CD14-positive monocyte (primary cell): ENCODE data around the gene FHL3. TPM values are rescaled to one million over a fixed set of nuclear protein-coding genes. Genes with fewer than 3 reads are reported as not detected.

Source experiments
- DNase-seq, 3 donors: peaks; one replicate each; pipeline ENCODE4 v3.0.0-alpha.2; 2011 to 2022
- H2AFZ ChIP-seq: 2 replicates; pipeline ENCODE4 v1.6.0; 2012; ENCODE audit warnings: mild to moderate bottlenecking, low read depth, low read length, inconsistent platforms; ENCODE audit not compliant: insufficient read depth, poor library complexity, severe bottlenecking
- H3K27ac ChIP-seq, 2 donors: 1 replicate in 1 of 2; 2 replicates in 1 of 2; pipeline ENCODE4 v1.5.1; 2012 to 2013; ENCODE audit warnings: low read length in 2 of 2, control low read depth in 1 of 2, inconsistent platforms in 1 of 2, low read depth in 1 of 2, mild to moderate bottlenecking in 1 of 2
- H3K27me3 ChIP-seq, 2 donors: one replicate each; pipeline versions ENCODE4 v1.6.0 to v1.6.1; 2011 to 2013; ENCODE audit warnings: low read length in 2 of 2; ENCODE audit not compliant: control insufficient read depth in 2 of 2, insufficient read depth in 2 of 2
- H3K36me3 ChIP-seq, 2 donors: replicated peaks in 1 of 2; 1 replicate in 1 of 2; 2 replicates in 1 of 2; pipeline versions ENCODE4 v1.5.1 to v1.6.1; 2012 to 2013; ENCODE audit warnings: low read length in 2 of 2, control low read depth in 1 of 2, inconsistent platforms in 1 of 2, mild to moderate bottlenecking in 1 of 2; ENCODE audit not compliant: insufficient read depth in 2 of 2, control insufficient read depth in 1 of 2
- H3K4me1 ChIP-seq, 2 donors: 1 replicate in 1 of 2; 2 replicates in 1 of 2; pipeline versions ENCODE4 v1.5.1 to v1.6.1; 2012 to 2013; ENCODE audit warnings: low read length in 2 of 2, control low read depth in 1 of 2, inconsistent platforms in 1 of 2, mild to moderate bottlenecking in 1 of 2, moderate library complexity in 1 of 2; ENCODE audit not compliant: insufficient read depth in 2 of 2, control insufficient read depth in 1 of 2
- H3K4me2 ChIP-seq: replicated peaks from 2 replicates; pipeline ENCODE3; 2012; ENCODE audit warnings: low read length, moderate library complexity, mild to moderate bottlenecking; ENCODE audit not compliant: poor library complexity, severe bottlenecking; ENCODE audit errors: extremely low read depth
- H3K4me3 ChIP-seq, 3 experiments: fragments of 200-600 bp in 1 of 3; sonication (generic) in 1 of 3; replicated peaks in 1 of 3; 1 replicate in 2 of 3; 2 replicates in 1 of 3; pipeline ENCODE4 v1.5.1; 2011 to 2013; ENCODE audit warnings: low read length in 3 of 3, mild to moderate bottlenecking in 3 of 3, control low read depth in 2 of 3, low read depth in 2 of 3, inconsistent platforms in 1 of 3, moderate library complexity in 1 of 3
- H3K79me2 ChIP-seq: 2 replicates; pipeline ENCODE4 v1.6.0; 2012; ENCODE audit warnings: mild to moderate bottlenecking, control low read depth, inconsistent platforms, low read length, moderate library complexity; ENCODE audit not compliant: insufficient read depth
- H3K9ac ChIP-seq: 2 replicates; pipeline ENCODE4 v1.6.0; 2017; ENCODE audit warnings: low read length, mild to moderate bottlenecking; ENCODE audit not compliant: insufficient read depth, poor library complexity, severe bottlenecking
- H3K9me3 ChIP-seq, 2 donors: replicated peaks in 1 of 2; 1 replicate in 1 of 2; 2 replicates in 1 of 2; pipeline versions ENCODE4 v1.5.1 to v1.6.1; 2012 to 2013; ENCODE audit warnings: low read length in 2 of 2, control low read depth in 1 of 2; ENCODE audit not compliant: control insufficient read depth in 1 of 2, insufficient read depth in 1 of 2
- H4K20me1 ChIP-seq: 2 replicates; pipeline ENCODE4 v1.6.0; 2012; ENCODE audit warnings: mild to moderate bottlenecking, low read length, control low read depth, moderate library complexity; ENCODE audit not compliant: insufficient read depth
- H3K27ac Mint-ChIP-seq, 7 donors: one replicate each; pipeline ENCODE4 v1.8.0; 2020; ENCODE audit warnings: mild to moderate bottlenecking in 7 of 7, mixed read lengths in 7 of 7, moderate library complexity in 6 of 7, inconsistent platforms in 2 of 7
- H3K27me3 Mint-ChIP-seq, 3 donors: one replicate each; pipeline ENCODE4 v1.8.0; 2021 to 2022; ENCODE audit warnings: low read depth in 3 of 3, mild to moderate bottlenecking in 3 of 3, mixed read lengths in 3 of 3, moderate library complexity in 3 of 3, inconsistent platforms in 1 of 3
- H3K36me3 Mint-ChIP-seq, 2 donors: one replicate each; pipeline ENCODE4 v1.8.0; 2020; ENCODE audit warnings: mixed read lengths in 2 of 2, inconsistent platforms in 1 of 2, mild to moderate bottlenecking in 1 of 2
- H3K4me1 Mint-ChIP-seq: one replicate; pipeline ENCODE4 v1.8.0; 2020; ENCODE audit warnings: mild to moderate bottlenecking, mixed read lengths
- H3K4me3 Mint-ChIP-seq, 2 donors: one replicate each; pipeline ENCODE4 v1.8.0; 2020; ENCODE audit warnings: mild to moderate bottlenecking in 2 of 2, mixed read lengths in 2 of 2, moderate library complexity in 1 of 2
- H3K9me3 Mint-ChIP-seq, 7 donors: one replicate each; pipeline ENCODE4 v1.8.0; 2020 to 2022; ENCODE audit warnings: mixed read lengths in 7 of 7, mild to moderate bottlenecking in 6 of 7, moderate library complexity in 6 of 7, inconsistent platforms in 2 of 7
- CTCF ChIP-seq: fragments of 200-600 bp; IDR thresholded peaks from one replicate; pipeline ENCODE4 v1.8.0; 2022; ENCODE audit warnings: antibody characterized with exemption, mild to moderate bottlenecking
- WGBS: methylation state at CpG from one replicate; pipeline ENCODE4 v1.1.5; 2013; ENCODE audit warnings: missing lambda C conversion rate; ENCODE audit not compliant: insufficient coverage; 5-methylcytosine and 5-hydroxymethylcytosine counted together
- intact Hi-C, 2 donors: fragments of 100-400 bp; cut with micrococcal nuclease; formaldehyde crosslinking; loops; one replicate each; pipeline versions ENCODE4 v1.15.0 to v1.15.1; 2023
- polyA plus RNA-seq, 3 donors: library from polyadenylated mRNA; depleted of rRNA in 1 of 3; unstranded in 2 of 3; stranded (reverse) in 1 of 3; fragments of 300-500 nt in 2 of 3; fragments of >200 nt in 1 of 3; fragmentation: Illumina TruSeq in 2 of 3; gene quantifications; 1 replicate in 2 of 3; 2 replicates in 1 of 3; pipeline ENCODE4 v1.2.3, GENCODE V29; 2012 to 2021

The FHL3 gene
- polyA plus RNA-seq, 3 donors = 24.7 to 32.3 (median 26.1) TPM

DNA sequence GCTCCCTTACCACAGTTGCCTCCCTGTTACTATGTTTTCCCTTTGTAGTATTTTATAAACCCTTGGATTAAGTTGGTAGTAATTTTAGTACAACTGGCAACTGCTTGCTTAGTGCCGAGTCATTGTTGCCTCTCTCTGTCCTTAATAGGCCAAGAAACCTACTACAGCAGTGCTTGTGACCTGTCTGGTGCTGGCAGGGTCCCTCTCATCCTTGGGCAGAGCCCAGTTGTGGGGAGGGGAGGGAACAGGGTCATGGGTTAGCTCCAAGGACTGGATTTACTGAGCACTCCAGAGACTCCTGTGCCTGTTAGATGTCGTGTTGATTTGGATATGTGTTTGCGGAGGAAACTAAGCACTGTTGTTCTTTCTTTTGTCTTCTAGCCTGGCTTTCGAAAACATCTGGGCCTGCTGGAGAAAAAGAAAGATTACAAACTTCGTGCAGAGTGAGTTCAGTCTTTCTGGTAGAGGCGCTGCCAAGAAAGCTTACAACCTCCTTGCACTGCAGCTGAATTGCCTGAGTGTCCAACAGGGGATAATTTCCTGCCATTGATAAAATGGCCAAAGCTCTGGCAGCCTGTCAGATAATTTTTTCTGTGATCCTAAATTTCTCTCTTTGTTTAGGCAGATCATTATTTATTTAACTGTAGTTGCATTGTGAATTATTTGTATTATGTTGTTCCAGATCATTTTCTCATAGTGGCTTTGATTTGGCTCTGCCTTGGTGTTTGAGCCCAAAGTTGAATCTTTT lies 10.8 kb upstream of the FHL3 start:
- Histone ChIP-seq H3K36me3 (peaks cover 49 to 72% of the 10 kb centered on the region in 2 donors), H3K9me3 (peaks cover 0 to 4% of the 10 kb centered on the region in 2 donors), H3K4me3 (no peak overlapping the region), H3K79me2 (peaks cover 53% of the 10 kb centered on the region), H3K4me1 (peaks cover 17 to 23% of the 10 kb centered on the region in 2 donors), H3K9ac (no peak overlapping the region), H2AFZ (no peak overlapping the region), H4K20me1 (peaks cover 14% of the 10 kb centered on the region), H3K27me3 (no peaks in the 10 kb centered on the region), H3K4me2 (no peak overlapping the region), H3K27ac (no peak overlapping the region)
- no peak overlapping the region for H3K4me3 Mint-ChIP-seq
- peak overlapping the region in 1 of 7 donors; percentile 60 for H3K27ac Mint-ChIP-seq
- no peak for DNase-seq
- peaks cover 46 to 60% of the 10 kb centered on the region in 2 donors for H3K36me3 Mint-ChIP-seq
- H3K9me3 Mint-ChIP-seq = peaks cover 0 to 8% (median 3%) of the 10 kb centered on the region in 7 donors
- peaks cover 18% of the 10 kb centered on the region for H3K4me1 Mint-ChIP-seq
- no peak for TF ChIP-seq CTCF
- WGBS = 68% methylated on average over 3 of the region's 6 CpGs
- intact Hi-C loops = loop anchor here in 1 of 2 donors (5.0 to 10.0 kb wide), 4 partner anchors 84 to 461 kb away; partner anchors contain the start of genes CDCA8, DNALI1, GNL2 and SNIP1
- peaks cover 0 to 2% (median 0%) of the 10 kb centered on the region in 3 donors for H3K27me3 Mint-ChIP-seq

DNA sequence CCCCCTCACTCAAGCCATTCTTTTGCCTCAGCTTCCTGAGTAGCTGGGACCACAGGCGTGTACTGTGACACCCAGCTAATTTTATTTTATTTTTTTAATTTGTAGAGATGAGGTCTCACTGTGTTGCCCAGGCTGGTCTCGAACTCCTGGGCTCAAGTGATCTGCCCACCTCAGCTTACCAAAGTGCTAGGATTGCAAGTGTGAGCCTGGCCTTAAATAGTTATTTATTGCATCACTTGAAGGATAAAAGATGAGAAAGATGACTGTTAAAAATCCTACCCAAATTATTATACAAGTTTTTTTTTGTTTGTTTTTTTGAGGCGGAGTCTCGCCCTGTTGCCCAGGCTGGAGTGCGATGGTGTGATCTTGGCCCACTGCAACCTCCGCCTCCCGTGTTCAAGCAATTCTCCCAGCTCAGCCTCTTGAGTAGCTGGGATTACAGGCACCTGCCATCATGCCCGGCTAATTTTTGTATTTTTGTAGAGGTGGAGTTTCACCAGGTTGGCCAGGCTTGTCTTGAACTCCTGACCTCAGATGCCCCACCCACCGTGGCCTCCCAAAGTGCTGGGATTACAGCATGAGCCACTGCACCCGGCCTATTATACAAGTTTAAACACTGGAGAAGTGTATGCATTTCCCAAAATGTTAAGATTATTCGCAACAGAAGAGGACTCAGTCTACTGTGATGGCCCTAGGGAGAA lies 9.6 kb upstream of the FHL3 start:
- no peak overlapping the region for H3K27ac ChIP-seq
- H3K36me3 ChIP-seq = peaks cover 39 to 59% of the 10 kb centered on the region in 2 donors
- H3K27ac Mint-ChIP-seq = peak overlapping the region in 3 of 7 donors; percentile 10 to 66 (median 58)

More for the DNA sequence above, 9.6 kb upstream of the FHL3 start:
- H3K9me3 Mint-ChIP-seq = peaks cover 0 to 8% (median 3%) of the 10 kb centered on the region in 7 donors
- H3K4me1 ChIP-seq = peaks cover 22 to 27% of the 10 kb centered on the region in 2 donors
- H3K4me2 ChIP-seq = no peak overlapping the region
- H3K36me3 Mint-ChIP-seq = peaks cover 36 to 47% of the 10 kb centered on the region in 2 donors
- H3K4me3 ChIP-seq = no peak overlapping the region
- H3K9me3 ChIP-seq = peaks cover 0 to 4% of the 10 kb centered on the region in 2 donors
- intact Hi-C loops = loop anchor here (5.0 to 10.0 kb wide), 5 partner anchors 83 to 460 kb away; partner anchors contain the start of genes CDCA8 (in 2 of the 2), DNALI1 (in 1 of the 2), GNL2 (in 1 of the 2) and SNIP1 (in 1 of the 2)
- H3K27me3 ChIP-seq = no peaks in the 10 kb centered on the region
- H3K9ac ChIP-seq = no peak overlapping the region
- H3K4me1 Mint-ChIP-seq = peaks cover 21% of the 10 kb centered on the region
- no peak for DNase-seq
- H3K79me2 ChIP-seq = peaks cover 53% of the 10 kb centered on the region
- TF ChIP-seq CTCF = no peak
- peaks cover 0 to 2% (median 0%) of the 10 kb centered on the region in 3 donors for H3K27me3 Mint-ChIP-seq
- 90% methylated on average over 3 of the region's 11 CpGs for WGBS
- no peak overlapping the region for H2AFZ ChIP-seq
- H4K20me1 ChIP-seq = peaks cover 14% of the 10 kb centered on the region
- H3K4me3 Mint-ChIP-seq = no peak overlapping the region
